ENCODE results near the gene LHX6.

DNA sequence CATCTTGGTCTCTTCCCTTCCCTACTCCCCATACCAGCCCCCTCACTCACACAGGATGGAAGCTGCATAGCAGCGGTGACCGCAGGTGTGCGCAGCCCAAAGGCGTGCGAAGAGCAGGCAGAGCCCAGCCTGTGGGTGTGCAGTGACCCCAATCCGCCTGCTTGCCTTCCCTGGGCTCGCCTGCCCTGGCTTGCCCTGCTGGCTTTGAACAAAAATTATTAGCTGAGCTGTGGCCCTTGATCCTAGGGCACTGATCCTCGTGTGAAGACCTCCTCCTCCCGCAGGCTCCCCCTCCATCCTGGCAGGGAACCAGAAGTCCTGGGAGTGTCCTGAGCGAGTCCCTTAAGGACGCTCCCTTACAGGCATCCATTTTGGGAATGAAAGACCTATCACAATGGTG lies 37.2 kb downstream of the LHX6 start:
- TF ChIP-seq BHLHE40 (IDR thresholded peaks at IDR 0.05; ENCODE audit: low read depth, low read length), result no peak
- no peak for TF ChIP-seq CEBPB (IDR thresholded peaks at IDR 0.05)
- TF ChIP-seq, protein P1, sequence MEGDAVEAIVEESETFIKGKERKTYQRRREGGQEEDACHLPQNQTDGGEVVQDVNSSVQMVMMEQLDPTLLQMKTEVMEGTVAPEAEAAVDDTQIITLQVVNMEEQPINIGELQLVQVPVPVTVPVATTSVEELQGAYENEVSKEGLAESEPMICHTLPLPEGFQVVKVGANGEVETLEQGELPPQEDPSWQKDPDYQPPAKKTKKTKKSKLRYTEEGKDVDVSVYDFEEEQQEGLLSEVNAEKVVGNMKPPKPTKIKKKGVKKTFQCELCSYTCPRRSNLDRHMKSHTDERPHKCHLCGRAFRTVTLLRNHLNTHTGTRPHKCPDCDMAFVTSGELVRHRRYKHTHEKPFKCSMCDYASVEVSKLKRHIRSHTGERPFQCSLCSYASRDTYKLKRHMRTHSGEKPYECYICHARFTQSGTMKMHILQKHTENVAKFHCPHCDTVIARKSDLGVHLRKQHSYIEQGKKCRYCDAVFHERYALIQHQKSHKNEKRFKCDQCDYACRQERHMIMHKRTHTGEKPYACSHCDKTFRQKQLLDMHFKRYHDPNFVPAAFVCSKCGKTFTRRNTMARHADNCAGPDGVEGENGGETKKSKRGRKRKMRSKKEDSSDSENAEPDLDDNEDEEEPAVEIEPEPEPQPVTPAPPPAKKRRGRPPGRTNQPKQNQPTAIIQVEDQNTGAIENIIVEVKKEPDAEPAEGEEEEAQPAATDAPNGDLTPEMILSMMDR (IDR thresholded peaks at IDR 0.05), result no peak
- TF ChIP-seq, protein P2, sequence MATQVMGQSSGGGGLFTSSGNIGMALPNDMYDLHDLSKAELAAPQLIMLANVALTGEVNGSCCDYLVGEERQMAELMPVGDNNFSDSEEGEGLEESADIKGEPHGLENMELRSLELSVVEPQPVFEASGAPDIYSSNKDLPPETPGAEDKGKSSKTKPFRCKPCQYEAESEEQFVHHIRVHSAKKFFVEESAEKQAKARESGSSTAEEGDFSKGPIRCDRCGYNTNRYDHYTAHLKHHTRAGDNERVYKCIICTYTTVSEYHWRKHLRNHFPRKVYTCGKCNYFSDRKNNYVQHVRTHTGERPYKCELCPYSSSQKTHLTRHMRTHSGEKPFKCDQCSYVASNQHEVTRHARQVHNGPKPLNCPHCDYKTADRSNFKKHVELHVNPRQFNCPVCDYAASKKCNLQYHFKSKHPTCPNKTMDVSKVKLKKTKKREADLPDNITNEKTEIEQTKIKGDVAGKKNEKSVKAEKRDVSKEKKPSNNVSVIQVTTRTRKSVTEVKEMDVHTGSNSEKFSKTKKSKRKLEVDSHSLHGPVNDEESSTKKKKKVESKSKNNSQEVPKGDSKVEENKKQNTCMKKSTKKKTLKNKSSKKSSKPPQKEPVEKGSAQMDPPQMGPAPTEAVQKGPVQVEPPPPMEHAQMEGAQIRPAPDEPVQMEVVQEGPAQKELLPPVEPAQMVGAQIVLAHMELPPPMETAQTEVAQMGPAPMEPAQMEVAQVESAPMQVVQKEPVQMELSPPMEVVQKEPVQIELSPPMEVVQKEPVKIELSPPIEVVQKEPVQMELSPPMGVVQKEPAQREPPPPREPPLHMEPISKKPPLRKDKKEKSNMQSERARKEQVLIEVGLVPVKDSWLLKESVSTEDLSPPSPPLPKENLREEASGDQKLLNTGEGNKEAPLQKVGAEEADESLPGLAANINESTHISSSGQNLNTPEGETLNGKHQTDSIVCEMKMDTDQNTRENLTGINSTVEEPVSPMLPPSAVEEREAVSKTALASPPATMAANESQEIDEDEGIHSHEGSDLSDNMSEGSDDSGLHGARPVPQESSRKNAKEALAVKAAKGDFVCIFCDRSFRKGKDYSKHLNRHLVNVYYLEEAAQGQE (IDR thresholded peaks at IDR 0.05), result no peak
- no peak for TF ChIP-seq HDAC2 (IDR thresholded peaks at IDR 0.05)
- TF ChIP-seq, protein P3, sequence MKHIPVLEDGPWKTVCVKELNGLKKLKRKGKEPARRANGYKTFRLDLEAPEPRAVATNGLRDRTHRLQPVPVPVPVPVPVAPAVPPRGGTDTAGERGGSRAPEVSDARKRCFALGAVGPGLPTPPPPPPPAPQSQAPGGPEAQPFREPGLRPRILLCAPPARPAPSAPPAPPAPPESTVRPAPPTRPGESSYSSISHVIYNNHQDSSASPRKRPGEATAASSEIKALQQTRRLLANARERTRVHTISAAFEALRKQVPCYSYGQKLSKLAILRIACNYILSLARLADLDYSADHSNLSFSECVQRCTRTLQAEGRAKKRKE (CRISPR knock-in tag; IDR thresholded peaks at IDR 0.05; ENCODE audit: low read depth), result no peak

Data from A549 (cell line).